BLaER1 treated with 17β-estradiol and CSF1 and Interleukin-3, amounts not matched to agents 10 nM and 100 nM (cell line): ENCODE results near the gene MOK.

ENCODE experiments used
- H3K27ac ChIP-seq, 11 experiments: shearing (Covaris generic); formaldehyde crosslinking; 2 replicates each; pipeline ENCODE4 v1.8.1; 2022
- H3K27me3 ChIP-seq, 11 experiments: shearing (Covaris generic); formaldehyde crosslinking; 2 replicates each; pipeline ENCODE4 v1.8.1; 2022
- H3K36me3 ChIP-seq, 11 experiments: shearing (Covaris generic); formaldehyde crosslinking; 2 replicates each; pipeline ENCODE4 v1.8.1; 2022
- H3K4me1 ChIP-seq, 10 experiments: shearing (Covaris generic); formaldehyde crosslinking; 2 replicates each; pipeline ENCODE4 v1.8.1; 2022
- H3K4me2 ChIP-seq, 11 experiments: shearing (Covaris generic); formaldehyde crosslinking; 2 replicates each; pipeline ENCODE4 v1.8.1; 2022
- H3K4me3 ChIP-seq, 10 experiments: shearing (Covaris generic); formaldehyde crosslinking; 2 replicates each; pipeline ENCODE4 v1.8.1; 2022
- H3K9ac ChIP-seq, 11 experiments: shearing (Covaris generic); formaldehyde crosslinking; 2 replicates each; pipeline ENCODE4 v1.8.1; 2022
- H3K9me3 ChIP-seq, 11 experiments: shearing (Covaris generic); formaldehyde crosslinking; replicated peaks in 1 of 11; 2 replicates each; pipeline ENCODE4 v1.8.1; 2022
- H4K20me1 ChIP-seq, 11 experiments: shearing (Covaris generic); formaldehyde crosslinking; 2 replicates each; pipeline ENCODE4 v1.8.1; 2022
- Cebpa-rat ChIP-seq, 11 experiments: shearing (Covaris generic); IDR thresholded peaks; 2 replicates each; pipeline ENCODE4 v1.8.1; 2022

MOK gene

GRCh38 chr14:102196039-102196901 lies 108.7 kb downstream of the MOK start:
- Histone ChIP-seq H3K9ac (no peak overlapping the region), H3K27me3 (no peaks in the 10 kb centered on the region), H3K9me3 (no peaks in the 10 kb centered on the region), H3K27ac (no peak overlapping the region), H3K36me3 (peaks cover 46 to 59% (median 49%) of the 10 kb centered on the region in 11 experiments), H4K20me1 (peaks cover 10 to 100% (median 86%) of the 10 kb centered on the region in 11 experiments; a peak in 21 of 22 replicates), H3K4me1 (peaks cover 20 to 32% (median 30%) of the 10 kb centered on the region in 10 experiments), H3K4me3 (no peak overlapping the region), H3K4me2 (no peak overlapping the region)
- TF ChIP-seq Cebpa-rat (IDR thresholded peaks at IDR 0.05): no peak

GRCh38 chr14:102195446-102195845 lies 109.5 kb downstream of the MOK start:
- Histone ChIP-seq H4K20me1 (peaks cover 15 to 100% (median 86%) of the 10 kb centered on the region in 11 experiments; a peak in 21 of 22 replicates), H3K27me3 (no peaks in the 10 kb centered on the region), H3K4me1 (peaks cover 12 to 32% (median 22%) of the 10 kb centered on the region in 10 experiments), H3K4me3 (no peak overlapping the region), H3K4me2 (no peak overlapping the region), H3K27ac (no peak overlapping the region), H3K9me3 (no peaks in the 10 kb centered on the region), H3K9ac (no peak overlapping the region), H3K36me3 (peaks cover 46 to 59% (median 49%) of the 10 kb centered on the region in 11 experiments)
- no peak for TF ChIP-seq Cebpa-rat (IDR thresholded peaks at IDR 0.05)

- Histone ChIP-seq H3K27me3 (no peaks in the 10 kb centered on the region), H3K9me3 (no peaks in the 10 kb centered on the region), H3K4me3 (no peak overlapping the region), H3K9ac (no peak overlapping the region), H3K36me3 (peaks cover 46 to 56% (median 49%) of the 10 kb centered on the region in 11 experiments), H3K4me1 (peaks cover 6 to 32% (median 16%) of the 10 kb centered on the region in 10 experiments), H3K27ac (no peak overlapping the region), H3K4me2 (no peak overlapping the region), H4K20me1 (peaks cover 15 to 100% (median 86%) of the 10 kb centered on the region in 11 experiments; a peak in 21 of 22 replicates)
- no peak for TF ChIP-seq Cebpa-rat (IDR thresholded peaks at IDR 0.05)
These were observed 110.1 kb downstream of the MOK start for GRCh38 chr14:102194856-102195255.

GRCh38 chr14:102192840-102193502 lies 112.0 kb downstream of the MOK start:
- Histone ChIP-seq H3K36me3 (peaks cover 29 to 37% (median 32%) of the 10 kb centered on the region in 11 experiments), H4K20me1 (peaks cover 25 to 100% (median 90%) of the 10 kb centered on the region in 11 experiments), H3K4me2 (no peak overlapping the region), H3K9ac (peak overlapping the region in 1 of 11 experiments; percentile 22; a peak in 1 of 22 replicates), H3K4me1 (peaks cover 0 to 17% (median 3%) of the 10 kb centered on the region in 10 experiments; a peak in 4 of 20 replicates), H3K27ac (peak overlapping the region in 1 of 11 experiments; percentile 31; a peak in 1 of 22 replicates), H3K9me3 (no peaks in the 10 kb centered on the region), H3K27me3 (no peaks in the 10 kb centered on the region), H3K4me3 (no peak overlapping the region)
- no peak for TF ChIP-seq Cebpa-rat (IDR thresholded peaks at IDR 0.05)

- no peaks in the 10 kb centered on the region for H3K9me3 ChIP-seq
- no peaks in the 10 kb centered on the region for H3K27me3 ChIP-seq
- TF ChIP-seq Cebpa-rat (IDR thresholded peaks at IDR 0.05): no peak
- peaks cover 13 to 33% (median 28%) of the 10 kb centered on the region in 10 experiments for H3K4me1 ChIP-seq
- peaks cover 0 to 6% (median 2%) of the 10 kb centered on the region in 11 experiments; a peak in 12 of 22 replicates for H3K36me3 ChIP-seq
- H4K20me1 ChIP-seq: peaks cover 52 to 100% (median 93%) of the 10 kb centered on the region in 11 experiments
- H3K27ac ChIP-seq: no peak overlapping the region
- H3K4me2 ChIP-seq: no peak overlapping the region
- no peak overlapping the region for H3K9ac ChIP-seq
- H3K4me3 ChIP-seq: no peak overlapping the region
These were observed 115.1 kb downstream of the MOK start for GRCh38 chr14:102189874-102190273.

GRCh38 chr14:102188187-102188586 lies 116.8 kb downstream of the MOK start:
- Histone ChIP-seq H4K20me1 (peaks cover 59 to 100% (median 94%) of the 10 kb centered on the region in 11 experiments), H3K9ac (no peak overlapping the region), H3K4me1 (peaks cover 13 to 46% (median 32%) of the 10 kb centered on the region in 10 experiments; a peak in 19 of 20 replicates), H3K9me3 (no peaks in the 10 kb centered on the region), H3K4me2 (0 out of 22 replicates have a peak overlapping the region, but pooled peaks of 2 of the 11 experiments have one; percentile 7 to 13), H3K27me3 (no peaks in the 10 kb centered on the region), H3K36me3 (peaks cover 0 to 6% (median 0%) of the 10 kb centered on the region in 11 experiments; a peak in 4 of 22 replicates), H3K27ac (no peak overlapping the region), H3K4me3 (no peak overlapping the region)
- TF ChIP-seq Cebpa-rat (IDR thresholded peaks at IDR 0.05): no peak

GRCh38 chr14:102187568-102188001 lies 117.4 kb downstream of the MOK start:
- Histone ChIP-seq H3K9ac (no peak overlapping the region), H4K20me1 (peaks cover 64 to 100% (median 94%) of the 10 kb centered on the region in 11 experiments), H3K9me3 (no peaks in the 10 kb centered on the region), H3K4me3 (no peak overlapping the region), H3K27me3 (no peaks in the 10 kb centered on the region), H3K4me1 (peaks cover 13 to 51% (median 32%) of the 10 kb centered on the region in 10 experiments; a peak in 19 of 20 replicates), H3K36me3 (peaks cover 0 to 6% (median 0%) of the 10 kb centered on the region in 11 experiments; a peak in 4 of 22 replicates), H3K27ac (peak overlapping the region in 4 of 11 experiments; percentile 13 to 47 (median 31); a peak in 6 of 22 replicates), H3K4me2 (0 out of 22 replicates have a peak overlapping the region, but pooled peaks of 1 of the 11 experiments have one; percentile 17)
- TF ChIP-seq Cebpa-rat (IDR thresholded peaks at IDR 0.05): no peak

GRCh38 chr14:102187044-102187443 lies 117.9 kb downstream of the MOK start:
- no peak for TF ChIP-seq Cebpa-rat (IDR thresholded peaks at IDR 0.05)
- peak overlapping the region in 3 of 11 experiments; percentile 36 to 47 (median 45); a peak in 5 of 22 replicates for H3K27ac ChIP-seq
- H3K4me3 ChIP-seq: no peak overlapping the region
- H4K20me1 ChIP-seq: peaks cover 68 to 100% (median 91%) of the 10 kb centered on the region in 11 experiments
- no peaks in the 10 kb centered on the region for H3K9me3 ChIP-seq
- H3K27me3 ChIP-seq: no peaks in the 10 kb centered on the region
- no peak overlapping the region for H3K9ac ChIP-seq
- peaks cover 16 to 56% (median 35%) of the 10 kb centered on the region in 10 experiments; a peak in 19 of 20 replicates for H3K4me1 ChIP-seq
- H3K36me3 ChIP-seq: peaks cover 0 to 6% (median 0%) of the 10 kb centered on the region in 11 experiments; a peak in 4 of 22 replicates
- H3K4me2 ChIP-seq: 0 out of 22 replicates have a peak overlapping the region, but pooled peaks of 1 of the 11 experiments have one; percentile 17
